ENCODE measurements around the gene RNF103.

DNA sequence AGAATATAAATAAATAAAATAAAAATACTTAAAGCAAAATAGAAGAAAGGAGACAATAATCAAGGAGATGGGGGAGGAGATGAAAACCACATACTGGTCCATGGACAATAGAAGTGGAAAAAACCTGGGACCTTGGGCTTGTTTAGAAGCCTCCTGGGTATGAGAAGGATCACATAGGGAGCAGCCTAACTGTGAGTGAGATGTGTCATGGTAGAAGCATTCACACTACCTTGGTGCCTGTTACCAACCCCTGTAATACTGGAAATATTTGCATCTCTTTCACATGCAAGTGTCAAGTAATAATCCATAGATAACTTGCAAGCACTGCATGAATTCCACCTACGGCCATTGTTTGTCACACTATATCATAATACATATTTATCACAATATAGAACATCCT is 23.2 kb upstream of the RNF103 start:
- TF ChIP-seq, protein P1, sequence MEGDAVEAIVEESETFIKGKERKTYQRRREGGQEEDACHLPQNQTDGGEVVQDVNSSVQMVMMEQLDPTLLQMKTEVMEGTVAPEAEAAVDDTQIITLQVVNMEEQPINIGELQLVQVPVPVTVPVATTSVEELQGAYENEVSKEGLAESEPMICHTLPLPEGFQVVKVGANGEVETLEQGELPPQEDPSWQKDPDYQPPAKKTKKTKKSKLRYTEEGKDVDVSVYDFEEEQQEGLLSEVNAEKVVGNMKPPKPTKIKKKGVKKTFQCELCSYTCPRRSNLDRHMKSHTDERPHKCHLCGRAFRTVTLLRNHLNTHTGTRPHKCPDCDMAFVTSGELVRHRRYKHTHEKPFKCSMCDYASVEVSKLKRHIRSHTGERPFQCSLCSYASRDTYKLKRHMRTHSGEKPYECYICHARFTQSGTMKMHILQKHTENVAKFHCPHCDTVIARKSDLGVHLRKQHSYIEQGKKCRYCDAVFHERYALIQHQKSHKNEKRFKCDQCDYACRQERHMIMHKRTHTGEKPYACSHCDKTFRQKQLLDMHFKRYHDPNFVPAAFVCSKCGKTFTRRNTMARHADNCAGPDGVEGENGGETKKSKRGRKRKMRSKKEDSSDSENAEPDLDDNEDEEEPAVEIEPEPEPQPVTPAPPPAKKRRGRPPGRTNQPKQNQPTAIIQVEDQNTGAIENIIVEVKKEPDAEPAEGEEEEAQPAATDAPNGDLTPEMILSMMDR (conservative IDR thresholded peaks at IDR 0.05): no peak
- no peak for TF ChIP-seq EZH2 (IDR thresholded peaks at IDR 0.05; ENCODE audit: low read depth)

Data from PC-9 (cell line).